ENCODE data around the gene ADIPOR1.
"Not testable (repeated sequence)": the region's sequence is repeated elsewhere in the genome, so short reads cannot be mapped to it uniquely, and the experiment has no call there.

ADIPOR1 gene

GRCh38 chr1:202935844-202936243 lies 22.3 kb downstream of the ADIPOR1 start:
- DNase-seq, result no peak

- DNase-seq, result no peak
Observed at GRCh38 chr1:202934755-202935154, 23.4 kb downstream of the ADIPOR1 start.

DNA sequence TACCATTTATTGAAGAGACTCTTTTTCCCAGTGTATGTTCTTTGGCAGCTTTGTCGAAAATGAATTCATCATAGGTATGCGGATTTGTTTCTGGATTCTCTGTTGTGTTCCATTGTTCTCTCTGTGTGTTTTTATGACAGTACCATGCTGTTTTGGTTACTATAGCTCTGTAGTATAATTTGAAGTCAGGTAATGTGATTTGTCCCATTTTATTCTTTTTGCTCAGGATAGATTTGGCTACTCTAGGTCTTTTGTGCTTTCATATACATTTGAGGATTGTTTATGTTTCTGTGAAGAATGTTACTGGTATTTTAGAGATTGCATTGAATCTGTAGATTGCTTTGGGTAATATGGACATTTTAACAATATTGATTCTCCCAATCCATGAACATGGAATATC lies 25.6 kb downstream of the ADIPOR1 start:
- no peak for DNase-seq

DNA sequence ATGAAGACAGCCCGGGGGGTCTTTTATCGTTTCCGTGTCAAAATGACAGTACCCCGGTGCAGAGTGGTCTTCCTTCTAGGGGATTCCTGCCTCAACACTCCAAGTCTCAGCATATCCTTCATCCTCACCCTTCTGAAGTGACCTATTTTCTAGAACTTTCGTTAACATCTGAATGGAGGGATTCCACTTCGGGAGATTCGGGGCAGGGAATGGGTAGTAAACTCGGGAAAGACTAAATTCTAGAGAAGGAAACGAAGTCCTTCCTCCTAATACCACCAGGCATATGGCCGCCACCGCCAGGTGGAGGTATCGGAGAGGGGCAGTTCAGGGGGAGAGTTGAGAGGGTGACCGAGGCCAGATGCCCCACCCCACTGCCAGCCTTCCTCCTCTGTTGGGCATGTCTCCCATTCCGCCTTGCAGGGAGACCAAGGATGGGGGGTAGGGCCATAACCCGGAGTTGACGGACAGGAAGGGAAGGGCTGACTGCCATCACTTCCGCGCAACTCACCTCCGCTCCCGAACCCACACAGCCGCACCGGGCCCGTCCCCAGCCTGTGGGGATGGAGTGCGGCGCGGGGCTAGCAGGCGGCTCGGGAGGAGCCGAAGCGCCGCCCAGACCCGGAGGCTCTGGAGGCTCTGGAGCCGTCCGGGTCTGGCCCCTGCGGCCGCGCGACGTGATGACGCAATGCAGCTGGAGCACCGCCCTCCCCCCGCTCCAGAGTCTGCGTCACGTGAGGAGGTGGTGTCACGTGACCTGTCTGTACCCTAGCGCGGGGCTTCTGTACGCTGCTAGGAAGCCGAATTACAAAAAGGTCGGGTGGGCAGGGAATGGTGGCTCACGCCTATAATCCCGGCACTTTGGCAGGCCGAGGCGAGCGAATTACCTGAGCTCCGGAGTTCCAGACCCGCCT lies 31.3 kb downstream of the ADIPOR1 start, which contains the start of gene KLHL12:
Gene KLHL12 (minus strand): TSS at position 654 of the 911 bp plus-strand sequence. CDS start 2,072 bp downstream, outside the sequence.
- peak; percentile 89 to 92 for DNase-seq

DNA sequence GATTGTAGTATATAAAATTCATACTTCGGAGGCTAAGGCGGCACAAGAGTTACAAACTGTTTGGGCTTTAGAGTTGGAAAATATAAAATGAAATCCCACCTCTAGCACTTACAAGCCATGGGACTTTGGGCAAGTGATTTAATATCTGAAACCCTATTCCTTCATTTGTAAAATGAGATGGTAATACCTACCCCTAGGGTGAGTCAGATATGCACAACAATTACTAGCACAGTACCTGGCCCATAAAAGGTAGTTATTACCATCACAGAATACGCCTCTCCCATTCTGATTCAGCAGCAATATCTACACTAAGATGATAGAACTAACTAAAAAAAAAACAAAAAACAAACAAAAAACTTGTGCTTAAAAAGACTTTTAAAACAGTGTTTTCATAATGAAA lies 34.6 kb downstream of the ADIPOR1 start:
- no peak for DNase-seq

DNA sequence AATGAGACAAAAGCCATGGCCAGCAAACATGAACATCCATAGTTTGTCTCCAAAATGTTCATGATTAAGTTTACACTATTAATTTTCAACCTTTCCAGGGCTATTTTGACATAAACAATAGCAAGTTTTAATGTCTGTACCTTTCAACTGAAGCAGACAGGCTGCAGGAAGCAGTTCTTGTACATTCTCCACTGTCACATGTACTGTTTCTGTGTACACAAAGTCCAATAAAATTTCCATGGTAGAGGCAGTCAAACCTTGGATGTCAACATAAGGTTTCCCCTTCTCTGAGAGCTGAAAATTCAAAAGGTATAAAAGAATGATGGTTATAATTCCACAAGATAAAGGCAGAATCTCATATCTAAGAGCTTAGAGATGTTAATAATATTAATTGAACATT lies 38.5 kb downstream of the ADIPOR1 start:
- DNase-seq, result no peak

DNA sequence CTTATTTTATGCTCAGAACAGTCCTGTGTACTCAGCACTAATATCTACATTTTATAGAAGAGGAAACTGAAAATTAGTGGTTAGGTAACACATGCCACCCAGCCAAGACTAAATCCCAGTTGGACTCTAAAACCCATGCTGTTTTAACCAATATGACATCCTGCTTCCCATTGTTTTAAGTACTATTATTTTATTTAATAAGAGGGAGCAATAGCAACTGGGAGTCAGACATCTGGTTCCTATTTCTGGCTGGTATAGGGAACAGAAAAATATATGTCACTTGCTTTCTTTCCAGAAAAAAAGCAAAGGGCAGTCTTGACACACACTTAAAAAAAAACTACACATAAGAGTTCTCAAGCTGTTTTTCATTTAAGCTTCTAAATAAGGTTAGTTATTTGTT lies 43.0 kb downstream of the ADIPOR1 start:
- no peak for DNase-seq

DNA sequence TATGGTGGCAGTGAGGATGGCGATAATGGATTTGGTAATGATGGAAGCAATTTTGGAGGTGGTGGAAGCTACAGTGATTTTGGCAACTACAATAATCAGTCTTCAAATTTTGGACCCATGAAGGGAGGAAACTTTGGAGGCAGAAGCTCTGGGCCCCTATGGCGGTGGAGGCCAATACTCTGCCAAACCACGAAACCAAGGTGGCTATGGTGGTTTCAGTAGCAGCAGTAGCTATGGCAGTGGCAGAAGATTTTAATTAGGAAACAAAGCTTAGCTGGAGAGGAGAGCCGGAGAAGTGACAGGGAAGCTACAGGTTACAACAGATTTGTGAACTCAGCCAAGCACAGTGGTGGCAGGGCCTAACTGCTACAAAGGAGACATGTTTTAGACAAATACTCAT lies 45.6 kb downstream of the ADIPOR1 start:
- not testable (repeated sequence) for DNase-seq

DNA sequence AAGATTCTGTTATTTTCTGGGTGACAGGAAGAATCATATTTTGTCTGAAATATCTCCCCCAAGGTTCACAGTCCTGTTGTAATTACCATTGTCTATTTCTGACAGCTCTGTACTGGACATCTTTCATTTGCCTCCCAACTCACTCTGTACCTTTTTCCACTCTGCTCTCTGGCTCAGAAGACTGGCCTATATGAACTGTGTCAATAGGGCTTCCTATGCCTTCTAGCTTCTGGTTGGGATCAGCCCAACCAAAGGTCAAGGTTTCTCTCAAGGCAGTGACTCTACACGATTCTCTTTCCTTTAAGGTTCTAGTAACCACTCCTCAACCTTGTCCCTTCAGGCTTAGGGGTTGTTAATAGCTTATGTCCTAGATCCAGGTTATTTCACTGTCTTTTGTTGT lies 48.6 kb downstream of the ADIPOR1 start:
- no peak for DNase-seq

DNA sequence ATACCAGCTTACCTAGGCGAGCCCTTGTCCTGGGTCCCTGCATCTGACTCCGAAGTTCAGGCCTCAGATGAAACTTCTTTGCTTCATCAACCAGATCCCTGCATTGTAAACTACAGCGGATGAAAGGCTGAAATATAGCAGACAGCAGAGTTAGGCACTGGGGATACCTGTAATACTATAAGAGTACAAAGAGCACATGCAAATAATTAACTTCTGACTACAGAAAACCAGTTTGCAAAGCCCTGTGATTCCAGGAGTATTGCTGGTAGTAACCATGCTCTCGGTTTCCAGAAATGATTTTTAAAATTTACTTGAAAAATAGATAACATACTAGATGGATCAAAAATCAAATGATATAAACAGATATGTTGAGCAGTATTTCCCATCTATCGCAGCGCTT lies 49.1 kb downstream of the ADIPOR1 start:
- no peak for DNase-seq

DNA sequence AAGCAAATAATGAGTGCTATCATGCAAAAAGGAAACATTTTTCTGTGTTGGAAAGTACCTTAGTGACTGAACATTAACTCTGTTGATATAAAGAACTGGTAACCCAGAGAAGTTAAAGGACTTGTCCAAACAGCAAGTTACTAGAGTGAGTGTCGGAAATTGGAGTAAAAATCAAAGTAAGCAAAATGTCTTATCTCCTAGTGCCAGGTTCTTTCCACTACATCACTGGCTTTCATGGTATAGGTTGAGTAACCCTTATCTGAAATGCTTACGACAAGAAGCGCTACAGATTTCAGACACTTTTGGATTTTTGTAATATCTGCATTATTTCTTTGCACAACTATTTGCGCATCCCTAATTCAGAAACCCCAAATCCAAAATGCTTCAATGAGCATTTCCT lies 52.8 kb downstream of the ADIPOR1 start:
- DNase-seq, result no peak

DNA sequence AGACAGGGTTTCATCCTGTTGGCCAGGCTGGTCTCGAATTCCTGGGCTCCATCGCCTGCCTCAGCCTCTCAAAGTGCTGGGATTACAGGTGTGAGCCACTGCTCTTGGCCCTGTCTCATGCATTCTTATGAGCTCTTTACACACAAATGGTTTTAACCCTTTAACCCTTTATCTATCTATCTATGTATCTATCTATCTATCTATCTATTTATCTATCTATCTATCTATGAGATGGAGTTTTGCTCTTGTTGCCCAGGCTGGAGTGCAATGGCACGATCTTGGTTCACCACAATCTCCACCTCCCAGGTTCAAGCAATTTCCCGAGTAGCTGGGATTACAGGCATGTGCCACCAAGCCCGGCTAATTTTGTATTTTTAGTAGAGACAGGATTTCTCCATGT lies 54.3 kb downstream of the ADIPOR1 start:
- not testable (repeated sequence) for DNase-seq

DNA sequence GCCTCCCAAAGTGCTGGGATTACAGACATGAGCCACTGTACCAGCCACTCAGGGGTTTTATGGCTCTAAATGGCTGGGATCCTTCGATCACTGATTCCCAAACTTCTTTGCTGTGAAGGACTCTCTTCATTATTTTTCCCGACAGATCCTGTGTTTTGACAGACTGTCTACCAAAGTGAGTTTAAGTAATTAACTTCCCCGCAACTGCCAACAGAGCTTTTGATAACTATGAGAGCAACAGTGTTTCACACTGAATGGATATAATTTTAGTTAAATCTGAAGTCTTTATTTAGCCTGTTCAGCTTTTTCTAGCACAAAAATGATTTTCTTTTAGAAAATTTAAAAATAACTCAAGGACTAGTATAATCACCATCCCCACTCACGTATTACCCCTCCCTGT lies 56.6 kb downstream of the ADIPOR1 start:
- no peak for DNase-seq

- DNase-seq, result no peak
Observed at GRCh38 chr1:202892501-202892900, 65.6 kb downstream of the ADIPOR1 start.

Data from stimulated activated CD4-positive, alpha-beta T cell treated with anti-CD3 and anti-CD28 coated beads, Interleukin-2, amount 100 ng/mL, for 48 hours (primary cell).